ENCODE data around the gene OVCA2.

Gene OVCA2

DNA sequence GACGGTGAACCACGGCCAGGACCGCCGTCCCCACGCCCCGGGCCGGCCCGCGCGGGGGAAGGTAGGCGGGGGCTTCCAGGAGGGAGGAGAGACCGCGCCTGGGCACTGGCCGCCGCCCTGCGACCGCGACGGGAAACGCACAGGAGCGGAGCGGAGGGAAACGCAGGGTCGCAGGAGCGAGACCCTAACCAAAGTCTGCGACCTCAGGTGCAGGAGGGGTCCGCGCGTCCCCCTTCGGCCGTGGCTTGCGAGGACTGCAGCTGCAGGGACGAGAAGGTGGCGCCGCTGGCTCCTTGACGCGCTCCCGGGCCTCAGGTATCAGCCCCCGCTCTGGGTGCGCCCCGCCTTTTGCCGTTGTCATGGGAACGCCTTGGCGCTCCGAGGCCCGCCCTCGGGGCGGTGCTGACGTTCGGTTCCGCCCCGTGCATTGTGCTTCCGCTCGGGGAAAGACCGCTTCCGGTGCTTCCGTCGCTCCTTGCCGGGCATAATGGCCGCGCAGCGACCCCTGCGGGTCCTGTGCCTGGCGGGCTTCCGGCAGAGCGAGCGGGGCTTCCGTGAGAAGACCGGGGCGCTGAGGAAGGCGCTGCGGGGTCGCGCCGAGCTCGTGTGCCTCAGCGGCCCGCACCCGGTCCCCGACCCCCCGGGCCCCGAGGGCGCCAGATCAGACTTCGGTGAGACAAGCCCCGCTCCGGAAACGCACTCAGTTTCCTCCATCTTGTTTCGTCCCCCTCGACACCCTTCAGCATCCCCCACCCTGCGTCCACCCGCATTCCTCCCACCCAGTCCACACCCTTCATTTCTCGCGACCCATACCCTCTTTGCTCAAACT, at the start of gene OVCA2:
Gene OVCA2, plus strand, starts transcription at position 462 of the 829 bp plus-strand sequence. Its CDS starts 26 bp downstream, at position 488.
- peak within 1 kb of the TSS; percentile 89 for H3K4me3 Mint-ChIP-seq
- peak; percentile 97 for DNase-seq
- peaks cover 35% of the 10 kb centered on the region for H3K4me1 Mint-ChIP-seq
- peaks cover 15% of the 10 kb centered on the region for H3K27me3 Mint-ChIP-seq (ENCODE audit: low read depth, poor library complexity)
- no peaks in the 10 kb centered on the region for H3K9me3 Mint-ChIP-seq
- TF ChIP-seq, protein P1, sequence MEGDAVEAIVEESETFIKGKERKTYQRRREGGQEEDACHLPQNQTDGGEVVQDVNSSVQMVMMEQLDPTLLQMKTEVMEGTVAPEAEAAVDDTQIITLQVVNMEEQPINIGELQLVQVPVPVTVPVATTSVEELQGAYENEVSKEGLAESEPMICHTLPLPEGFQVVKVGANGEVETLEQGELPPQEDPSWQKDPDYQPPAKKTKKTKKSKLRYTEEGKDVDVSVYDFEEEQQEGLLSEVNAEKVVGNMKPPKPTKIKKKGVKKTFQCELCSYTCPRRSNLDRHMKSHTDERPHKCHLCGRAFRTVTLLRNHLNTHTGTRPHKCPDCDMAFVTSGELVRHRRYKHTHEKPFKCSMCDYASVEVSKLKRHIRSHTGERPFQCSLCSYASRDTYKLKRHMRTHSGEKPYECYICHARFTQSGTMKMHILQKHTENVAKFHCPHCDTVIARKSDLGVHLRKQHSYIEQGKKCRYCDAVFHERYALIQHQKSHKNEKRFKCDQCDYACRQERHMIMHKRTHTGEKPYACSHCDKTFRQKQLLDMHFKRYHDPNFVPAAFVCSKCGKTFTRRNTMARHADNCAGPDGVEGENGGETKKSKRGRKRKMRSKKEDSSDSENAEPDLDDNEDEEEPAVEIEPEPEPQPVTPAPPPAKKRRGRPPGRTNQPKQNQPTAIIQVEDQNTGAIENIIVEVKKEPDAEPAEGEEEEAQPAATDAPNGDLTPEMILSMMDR (IDR thresholded peaks at IDR 0.05): peak; percentile 30
- H3K27ac Mint-ChIP-seq: peak within 1 kb of the TSS; percentile 66
- peaks cover 27% of the 10 kb centered on the region for H3K36me3 Mint-ChIP-seq (ENCODE audit: low read depth)

DNA sequence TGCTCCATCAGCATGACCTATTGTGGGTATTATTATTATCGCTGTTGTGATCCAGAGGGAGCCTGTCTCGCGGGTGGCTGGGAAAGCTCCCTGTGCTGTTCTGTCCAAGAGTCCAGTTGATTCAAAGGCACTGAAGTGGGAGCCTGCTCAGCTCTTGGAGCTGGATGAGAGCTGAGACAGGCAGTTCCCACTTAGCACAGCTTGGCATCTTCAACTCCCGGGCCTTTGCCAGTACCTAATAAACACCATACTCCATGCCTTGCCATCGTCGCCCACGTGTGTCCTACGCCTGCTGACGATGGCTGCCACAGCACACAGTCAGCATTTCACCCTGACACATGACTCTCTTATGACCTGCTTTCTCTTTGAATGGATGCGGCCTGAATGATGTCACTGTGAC, 49.3 kb upstream of the OVCA2 start:
- Mint-ChIP-seq H3K4me1 (peaks cover 51% of the 10 kb centered on the region), H3K4me3 (no peak overlapping the region), H3K9me3 (no peaks in the 10 kb centered on the region), H3K27me3 (ENCODE audit: low read depth, poor library complexity) (peaks cover 38% of the 10 kb centered on the region), H3K27ac (no peak overlapping the region), H3K36me3 (ENCODE audit: low read depth) (no peaks in the 10 kb centered on the region)
- DNase-seq: no peak
- TF ChIP-seq, protein P1 (IDR thresholded peaks at IDR 0.05): no peak

DNA sequence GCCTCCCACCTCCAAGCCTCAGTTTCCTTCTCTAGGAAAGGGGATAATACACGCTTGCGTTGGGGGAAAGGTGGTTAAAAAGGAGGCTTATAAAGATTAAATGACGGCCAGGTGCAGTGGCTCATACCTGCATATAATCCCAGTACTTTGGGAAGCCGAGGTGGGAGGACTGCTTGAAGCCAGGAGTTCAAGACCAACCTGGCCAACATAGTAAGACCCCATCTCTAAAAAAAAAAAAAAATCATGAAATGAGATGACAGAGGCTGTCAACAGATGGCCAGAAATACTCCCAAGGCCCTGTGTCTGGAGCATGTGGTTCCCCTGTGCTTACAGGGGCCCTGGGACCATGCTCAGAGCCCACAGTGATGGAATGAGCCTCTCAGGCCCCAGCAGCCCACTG, 47.1 kb upstream of the OVCA2 start:
- Mint-ChIP-seq H3K9me3 (no peaks in the 10 kb centered on the region), H3K4me1 (peaks cover 61% of the 10 kb centered on the region), H3K4me3 (no peak overlapping the region), H3K27ac (no peak overlapping the region), H3K27me3 (ENCODE audit: low read depth, poor library complexity) (peaks cover 40% of the 10 kb centered on the region), H3K36me3 (ENCODE audit: low read depth) (no peaks in the 10 kb centered on the region)
- TF ChIP-seq, protein P1 (IDR thresholded peaks at IDR 0.05): no peak
- no peak for DNase-seq

DNA sequence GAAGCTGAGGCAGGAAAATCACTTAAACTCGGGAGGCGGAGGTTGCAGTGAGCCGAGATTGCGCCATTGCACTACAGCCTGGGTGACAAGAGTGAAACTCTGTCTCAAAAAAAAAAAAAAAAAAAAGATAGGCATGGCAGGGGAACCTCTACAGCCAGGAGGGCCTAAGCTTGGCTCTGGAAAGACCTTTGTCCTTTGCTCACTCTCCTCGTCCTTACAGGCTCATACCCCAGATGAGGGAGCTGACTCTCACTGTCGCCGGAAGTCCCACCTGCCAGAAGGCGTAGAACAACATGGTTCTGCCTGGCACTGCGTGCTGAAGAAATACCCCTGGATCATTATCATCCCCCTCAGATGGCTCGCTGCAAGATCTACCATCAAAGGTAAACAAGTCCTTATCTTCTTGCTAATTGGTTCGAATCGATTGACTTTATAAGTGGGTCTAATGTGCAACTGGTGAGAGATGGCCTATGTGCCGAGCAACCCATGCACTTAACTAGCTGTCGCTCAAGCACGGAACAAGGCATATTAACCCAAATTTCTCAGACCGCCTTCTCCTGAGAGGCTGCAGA, 46.4 kb upstream of the OVCA2 start:
- Mint-ChIP-seq H3K4me3 (no peak overlapping the region), H3K27me3 (ENCODE audit: low read depth, poor library complexity) (peaks cover 38% of the 10 kb centered on the region), H3K9me3 (no peaks in the 10 kb centered on the region), H3K36me3 (ENCODE audit: low read depth) (no peaks in the 10 kb centered on the region), H3K27ac (no peak overlapping the region), H3K4me1 (peaks cover 67% of the 10 kb centered on the region)
- TF ChIP-seq, protein P1 (IDR thresholded peaks at IDR 0.05): no peak
- no peak for DNase-seq

DNA sequence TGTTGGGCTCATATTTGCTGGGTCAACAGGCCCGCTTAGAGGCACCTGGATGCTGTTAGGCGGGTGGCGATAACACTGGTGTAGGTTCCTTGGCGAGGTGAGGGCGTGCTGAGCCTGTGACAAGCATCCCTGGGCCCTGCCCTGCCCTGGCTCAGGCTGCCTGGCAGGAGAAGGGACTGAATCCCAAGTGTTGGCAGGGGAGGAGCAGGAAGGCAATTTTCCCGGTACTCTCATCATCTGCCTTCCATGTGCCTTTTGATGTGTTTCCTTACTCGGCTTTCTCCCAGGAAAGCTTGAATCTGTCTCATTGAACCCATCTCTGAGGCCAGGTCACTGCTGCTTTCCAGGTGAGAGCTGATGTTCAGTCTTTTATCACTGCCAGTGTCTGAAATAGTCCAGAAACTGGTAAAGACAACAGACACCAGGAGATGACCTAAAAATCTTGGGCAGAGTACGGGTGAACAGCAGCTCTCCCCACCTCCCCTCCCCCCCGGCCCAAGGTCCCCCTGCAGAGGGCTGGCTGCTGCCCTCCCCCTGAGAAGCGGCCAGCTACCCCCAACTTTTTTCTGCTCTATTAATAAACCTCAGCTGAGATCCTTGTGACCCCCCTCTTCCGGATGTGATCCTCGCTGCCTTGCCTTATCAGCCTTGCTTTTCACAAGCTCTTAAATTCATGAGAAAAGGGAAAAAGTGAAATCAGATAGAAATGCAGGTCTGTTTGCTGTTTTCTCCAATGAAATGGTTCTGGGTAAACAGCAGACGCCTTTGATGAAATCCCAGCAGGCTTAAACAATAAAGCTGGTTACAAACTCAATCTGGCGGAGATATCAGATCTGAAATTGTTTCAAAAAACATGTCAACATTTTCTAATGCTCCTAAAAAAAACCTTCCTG, 45.7 kb upstream of the OVCA2 start:
- Mint-ChIP-seq H3K9me3 (no peaks in the 10 kb centered on the region), H3K27ac (no peak overlapping the region), H3K4me1 (peaks cover 62% of the 10 kb centered on the region), H3K4me3 (peak overlapping the region; percentile 9), H3K36me3 (ENCODE audit: low read depth) (no peaks in the 10 kb centered on the region), H3K27me3 (ENCODE audit: low read depth, poor library complexity) (peaks cover 32% of the 10 kb centered on the region)
- DNase-seq: no peak
- TF ChIP-seq, protein P1 (IDR thresholded peaks at IDR 0.05): no peak
